Hepatocyte (in vitro differentiated cells): Measurements from ENCODE around the gene EDARADD.

Experiments
- EZH2 ChIP-seq: fragments of 200-600 bp; sonication (generic); IDR thresholded peaks from 2 replicates; pipeline ENCODE4 v1.6.1; 2016; ENCODE audit warnings: antibody characterized with exemption, mild to moderate bottlenecking, borderline replicate concordance
- EZH2phosphoT487 ChIP-seq: fragments of 200-600 bp; sonication (generic); IDR thresholded peaks from one replicate; pipeline ENCODE4 v1.6.1; 2018; ENCODE audit warnings: antibody characterized with exemption, mild to moderate bottlenecking, low read depth, moderate library complexity; ENCODE audit not compliant: unreplicated experiment, severe bottlenecking
- TF ChIP-seq, protein P1 (sequence below): fragments of 200-600 bp; sonication (generic); IDR thresholded peaks from 2 replicates; pipeline ENCODE4 v1.5.1; 2016; ENCODE audit warnings: antibody characterized with exemption, mild to moderate bottlenecking; ENCODE audit not compliant: poor library complexity

DNA sequence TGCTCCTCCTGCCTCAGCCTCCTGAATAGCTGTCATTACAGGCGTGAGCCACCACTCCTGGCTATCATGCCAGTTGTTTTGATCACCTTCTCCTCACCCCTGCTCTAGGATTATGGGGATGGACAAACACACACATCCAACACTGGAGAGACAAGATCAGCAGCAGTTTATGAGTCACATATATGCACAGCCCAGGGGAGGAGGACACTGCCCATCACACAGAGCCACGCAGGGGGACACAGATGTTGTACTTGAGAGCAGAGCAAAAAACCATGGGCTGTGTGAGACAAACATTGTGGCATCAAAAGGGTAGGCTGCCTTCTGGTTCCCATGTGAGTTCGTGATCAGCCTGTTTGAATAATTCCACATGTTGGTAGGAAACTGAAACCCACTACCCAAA is 32.1 kb downstream of the EDARADD start:
- TF ChIP-seq, protein P1, sequence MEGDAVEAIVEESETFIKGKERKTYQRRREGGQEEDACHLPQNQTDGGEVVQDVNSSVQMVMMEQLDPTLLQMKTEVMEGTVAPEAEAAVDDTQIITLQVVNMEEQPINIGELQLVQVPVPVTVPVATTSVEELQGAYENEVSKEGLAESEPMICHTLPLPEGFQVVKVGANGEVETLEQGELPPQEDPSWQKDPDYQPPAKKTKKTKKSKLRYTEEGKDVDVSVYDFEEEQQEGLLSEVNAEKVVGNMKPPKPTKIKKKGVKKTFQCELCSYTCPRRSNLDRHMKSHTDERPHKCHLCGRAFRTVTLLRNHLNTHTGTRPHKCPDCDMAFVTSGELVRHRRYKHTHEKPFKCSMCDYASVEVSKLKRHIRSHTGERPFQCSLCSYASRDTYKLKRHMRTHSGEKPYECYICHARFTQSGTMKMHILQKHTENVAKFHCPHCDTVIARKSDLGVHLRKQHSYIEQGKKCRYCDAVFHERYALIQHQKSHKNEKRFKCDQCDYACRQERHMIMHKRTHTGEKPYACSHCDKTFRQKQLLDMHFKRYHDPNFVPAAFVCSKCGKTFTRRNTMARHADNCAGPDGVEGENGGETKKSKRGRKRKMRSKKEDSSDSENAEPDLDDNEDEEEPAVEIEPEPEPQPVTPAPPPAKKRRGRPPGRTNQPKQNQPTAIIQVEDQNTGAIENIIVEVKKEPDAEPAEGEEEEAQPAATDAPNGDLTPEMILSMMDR: no peak
- TF ChIP-seq EZH2 (no peak), EZH2phosphoT487 (no peak)
